K562 (cell line): ENCODE data around the gene KIF15. TPM values are rescaled to one million over a fixed set of nuclear protein-coding genes. Genes with fewer than 3 reads are reported as not detected.
A peak's percentile ranks its signal among the peaks of the same experiment; 100 is the strongest.

Experiments used
- CBX1 ChIP-seq: sonication (generic); IDR thresholded peaks from 2 replicates; pipeline ENCODE4 v1.6.1; 2016; ENCODE audit warnings: antibody characterized with exemption, low read depth, mild to moderate bottlenecking
- ELF4 ChIP-seq: fragments of 450-650 bp; formaldehyde crosslinking; IDR thresholded peaks from 2 replicates; pipeline ENCODE4 v1.4.0; 2022; ENCODE audit warnings: missing genetic modification characterization
- FOXJ3 ChIP-seq: sonication (generic); formaldehyde crosslinking; IDR thresholded peaks from 2 replicates; pipeline ENCODE4 v1.4.0; 2020; ENCODE audit warnings: mild to moderate bottlenecking, missing genetic modification reagents
- HLTF ChIP-seq: fragments of 450-650 bp; IDR thresholded peaks from 2 replicates; pipeline ENCODE4 v1.6.1; 2016
- MAZ ChIP-seq, 2 experiments: fragments of 450-650 bp in 1 of 2; sonication (generic) in 1 of 2; formaldehyde crosslinking; IDR thresholded peaks in 1 of 2; conservative IDR thresholded peaks in 1 of 2; 2 replicates each; pipeline versions ENCODE4 v1.4.0 to v1.5.0; 2020; ENCODE audit warnings: mild to moderate bottlenecking in 1 of 2, missing genetic modification reagents in 1 of 2
- MIER1 ChIP-seq: fragments of 450-650 bp; IDR thresholded peaks from 2 replicates; pipeline ENCODE4 v1.6.1; 2016; ENCODE audit warnings: antibody characterized with exemption, mild to moderate bottlenecking, low read depth
- NCOA4 ChIP-seq: fragments of 450-650 bp; IDR thresholded peaks from 2 replicates; pipeline ENCODE4 v1.6.1; 2018; ENCODE audit warnings: mild to moderate bottlenecking; ENCODE audit not compliant: partially characterized antibody
- RBM22 ChIP-seq: fragments of 200-400 bp; formaldehyde crosslinking; IDR thresholded peaks from 2 replicates; pipeline ENCODE4 v1.6.1; 2018; ENCODE audit warnings: low read length, low read depth; ENCODE audit not compliant: poor library complexity, severe bottlenecking
- RBM39 ChIP-seq: fragments of 200-400 bp; formaldehyde crosslinking; optimal IDR thresholded peaks from 2 replicates; pipeline ENCODE3; 2018; ENCODE audit warnings: low read depth, low read length
- SPI1 ChIP-seq: IDR thresholded peaks from 2 replicates; pipeline ENCODE4 v1.6.1; 2011; ENCODE audit warnings: low read depth, low read length, control low read depth, borderline replicate concordance
- ZC3H11A ChIP-seq: IDR thresholded peaks from 2 replicates; pipeline ENCODE4 v1.6.1; 2012; ENCODE audit warnings: low read depth, low read length, improper control_type of control experiment
- ZNF696 ChIP-seq: fragments of 250-450 bp; sonication (Bioruptor Pico); conservative IDR thresholded peaks from 2 replicates; pipeline ENCODE4 v1.4.0; 2020; ENCODE audit warnings: mild to moderate bottlenecking, moderate library complexity
- polyA plus RNA-seq, 8 experiments: library from polyadenylated mRNA; depleted of rRNA in 4 of 8; stranded (reverse) in 5 of 8; unstranded in 3 of 8; fragments of >200 nt; fragmentation: Nextera tagmentation in 2 of 8; fragmentation: Illumina TruSeq in 1 of 8; extraction: Ambion mirVana in 2 of 8; extraction: Trizol in 1 of 8; gene quantifications; 2 replicates each; pipeline versions ENCODE4 v1.2.1 to v1.2.3, GENCODE V29; 2011 to 2014; ENCODE audit warnings: inconsistent platforms in 1 of 8, missing spikeins in 1 of 8
- total RNA-seq, 7 experiments: library from RNA; depleted of rRNA in 6 of 7; stranded (reverse); fragments of >200 nt in 6 of 7; fragmentation: Illumina TruSeq in 2 of 7; extraction: Trizol in 2 of 7; gene quantifications; 2 replicates each; pipeline versions ENCODE4 v1.2.1 to v1.2.3, GENCODE V29; 2011 to 2021; ENCODE audit warnings: low replicate concordance in 1 of 7
- TF ChIP-seq, protein P1 (sequence below): sonication (generic); formaldehyde crosslinking; IDR thresholded peaks from 2 replicates; pipeline ENCODE4 v1.8.0; 2022; ENCODE audit warnings: mild to moderate bottlenecking, missing genetic modification reagents
- TF ChIP-seq, protein P2 (sequence below): fragments of 200-800 bp; sonication (Bioruptor generic); IDR thresholded peaks from 2 replicates; pipeline ENCODE4 v1.6.1; 2016; ENCODE audit warnings: missing genetic modification characterization, missing compliant biosample characterization
- TF ChIP-seq, protein P3 (sequence below): sonication (generic); formaldehyde crosslinking; IDR thresholded peaks from 2 replicates; pipeline ENCODE4 v1.8.0; 2022; ENCODE audit warnings: mild to moderate bottlenecking, missing genetic modification reagents
- TF ChIP-seq, protein P4 (sequence below): sonication (generic); formaldehyde crosslinking; IDR thresholded peaks from 2 replicates; pipeline ENCODE4 v1.5.0; 2020; ENCODE audit warnings: missing genetic modification reagents

KIF15 gene
- total and polyA plus RNA-seq, 9 of the 15 experiments (the other 6 are each of a cell fraction or from before 2014, with no cell fraction given): 9.0 to 45.9 (median 26.0) TPM

DNA sequence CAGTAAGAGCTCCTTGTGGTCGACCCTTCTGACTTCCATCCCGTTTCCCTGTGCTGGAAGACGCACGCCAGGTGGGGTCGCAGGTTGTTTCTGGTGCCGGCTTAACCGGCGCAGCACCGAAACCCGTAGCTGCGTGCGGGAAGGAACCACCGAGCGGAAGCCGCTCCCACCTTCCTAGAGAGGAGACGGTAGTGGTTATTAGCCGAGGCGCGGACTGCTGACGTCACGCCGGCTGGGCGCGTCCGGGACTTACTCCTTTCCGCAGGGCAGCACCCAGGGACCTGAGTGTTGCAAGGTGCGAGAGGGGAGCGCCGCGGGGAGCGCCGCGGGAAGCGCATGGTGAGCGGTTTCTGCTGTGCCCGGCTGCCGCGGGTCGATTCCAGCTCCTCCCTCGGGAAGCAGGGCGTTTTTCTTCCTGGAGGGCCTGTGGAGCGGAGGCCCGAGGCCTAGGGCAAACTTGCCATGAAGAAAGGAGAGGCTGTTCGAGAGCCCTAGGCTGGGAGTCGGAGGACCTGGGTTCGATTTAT, 32.1 kb upstream of the KIF15 start, which contains the start of gene ZNF501 (continued):
- TF ChIP-seq, protein P1, sequence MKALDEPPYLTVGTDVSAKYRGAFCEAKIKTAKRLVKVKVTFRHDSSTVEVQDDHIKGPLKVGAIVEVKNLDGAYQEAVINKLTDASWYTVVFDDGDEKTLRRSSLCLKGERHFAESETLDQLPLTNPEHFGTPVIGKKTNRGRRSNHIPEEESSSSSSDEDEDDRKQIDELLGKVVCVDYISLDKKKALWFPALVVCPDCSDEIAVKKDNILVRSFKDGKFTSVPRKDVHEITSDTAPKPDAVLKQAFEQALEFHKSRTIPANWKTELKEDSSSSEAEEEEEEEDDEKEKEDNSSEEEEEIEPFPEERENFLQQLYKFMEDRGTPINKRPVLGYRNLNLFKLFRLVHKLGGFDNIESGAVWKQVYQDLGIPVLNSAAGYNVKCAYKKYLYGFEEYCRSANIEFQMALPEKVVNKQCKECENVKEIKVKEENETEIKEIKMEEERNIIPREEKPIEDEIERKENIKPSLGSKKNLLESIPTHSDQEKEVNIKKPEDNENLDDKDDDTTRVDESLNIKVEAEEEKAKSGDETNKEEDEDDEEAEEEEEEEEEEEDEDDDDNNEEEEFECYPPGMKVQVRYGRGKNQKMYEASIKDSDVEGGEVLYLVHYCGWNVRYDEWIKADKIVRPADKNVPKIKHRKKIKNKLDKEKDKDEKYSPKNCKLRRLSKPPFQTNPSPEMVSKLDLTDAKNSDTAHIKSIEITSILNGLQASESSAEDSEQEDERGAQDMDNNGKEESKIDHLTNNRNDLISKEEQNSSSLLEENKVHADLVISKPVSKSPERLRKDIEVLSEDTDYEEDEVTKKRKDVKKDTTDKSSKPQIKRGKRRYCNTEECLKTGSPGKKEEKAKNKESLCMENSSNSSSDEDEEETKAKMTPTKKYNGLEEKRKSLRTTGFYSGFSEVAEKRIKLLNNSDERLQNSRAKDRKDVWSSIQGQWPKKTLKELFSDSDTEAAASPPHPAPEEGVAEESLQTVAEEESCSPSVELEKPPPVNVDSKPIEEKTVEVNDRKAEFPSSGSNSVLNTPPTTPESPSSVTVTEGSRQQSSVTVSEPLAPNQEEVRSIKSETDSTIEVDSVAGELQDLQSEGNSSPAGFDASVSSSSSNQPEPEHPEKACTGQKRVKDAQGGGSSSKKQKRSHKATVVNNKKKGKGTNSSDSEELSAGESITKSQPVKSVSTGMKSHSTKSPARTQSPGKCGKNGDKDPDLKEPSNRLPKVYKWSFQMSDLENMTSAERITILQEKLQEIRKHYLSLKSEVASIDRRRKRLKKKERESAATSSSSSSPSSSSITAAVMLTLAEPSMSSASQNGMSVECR (CRISPR knock-in tag): peak; percentile 65; the same call in 1 of the 2 replicates
- TF ChIP-seq ELF4 (CRISPR knock-in tag): no peak
- no peak for TF ChIP-seq NCOA4
- peak; percentile 68 for TF ChIP-seq RBM22
- TF ChIP-seq RBM39: no peak
- TF ChIP-seq HLTF: no peak
- TF ChIP-seq, protein P2, sequence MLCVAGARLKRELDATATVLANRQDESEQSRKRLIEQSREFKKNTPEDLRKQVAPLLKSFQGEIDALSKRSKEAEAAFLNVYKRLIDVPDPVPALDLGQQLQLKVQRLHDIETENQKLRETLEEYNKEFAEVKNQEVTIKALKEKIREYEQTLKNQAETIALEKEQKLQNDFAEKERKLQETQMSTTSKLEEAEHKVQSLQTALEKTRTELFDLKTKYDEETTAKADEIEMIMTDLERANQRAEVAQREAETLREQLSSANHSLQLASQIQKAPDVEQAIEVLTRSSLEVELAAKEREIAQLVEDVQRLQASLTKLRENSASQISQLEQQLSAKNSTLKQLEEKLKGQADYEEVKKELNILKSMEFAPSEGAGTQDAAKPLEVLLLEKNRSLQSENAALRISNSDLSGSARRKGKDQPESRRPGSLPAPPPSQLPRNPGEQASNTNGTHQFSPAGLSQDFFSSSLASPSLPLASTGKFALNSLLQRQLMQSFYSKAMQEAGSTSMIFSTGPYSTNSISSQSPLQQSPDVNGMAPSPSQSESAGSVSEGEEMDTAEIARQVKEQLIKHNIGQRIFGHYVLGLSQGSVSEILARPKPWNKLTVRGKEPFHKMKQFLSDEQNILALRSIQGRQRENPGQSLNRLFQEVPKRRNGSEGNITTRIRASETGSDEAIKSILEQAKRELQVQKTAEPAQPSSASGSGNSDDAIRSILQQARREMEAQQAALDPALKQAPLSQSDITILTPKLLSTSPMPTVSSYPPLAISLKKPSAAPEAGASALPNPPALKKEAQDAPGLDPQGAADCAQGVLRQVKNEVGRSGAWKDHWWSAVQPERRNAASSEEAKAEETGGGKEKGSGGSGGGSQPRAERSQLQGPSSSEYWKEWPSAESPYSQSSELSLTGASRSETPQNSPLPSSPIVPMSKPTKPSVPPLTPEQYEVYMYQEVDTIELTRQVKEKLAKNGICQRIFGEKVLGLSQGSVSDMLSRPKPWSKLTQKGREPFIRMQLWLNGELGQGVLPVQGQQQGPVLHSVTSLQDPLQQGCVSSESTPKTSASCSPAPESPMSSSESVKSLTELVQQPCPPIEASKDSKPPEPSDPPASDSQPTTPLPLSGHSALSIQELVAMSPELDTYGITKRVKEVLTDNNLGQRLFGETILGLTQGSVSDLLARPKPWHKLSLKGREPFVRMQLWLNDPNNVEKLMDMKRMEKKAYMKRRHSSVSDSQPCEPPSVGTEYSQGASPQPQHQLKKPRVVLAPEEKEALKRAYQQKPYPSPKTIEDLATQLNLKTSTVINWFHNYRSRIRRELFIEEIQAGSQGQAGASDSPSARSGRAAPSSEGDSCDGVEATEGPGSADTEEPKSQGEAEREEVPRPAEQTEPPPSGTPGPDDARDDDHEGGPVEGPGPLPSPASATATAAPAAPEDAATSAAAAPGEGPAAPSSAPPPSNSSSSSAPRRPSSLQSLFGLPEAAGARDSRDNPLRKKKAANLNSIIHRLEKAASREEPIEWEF (CRISPR knock-in tag): no peak
- TF ChIP-seq, protein P3, sequence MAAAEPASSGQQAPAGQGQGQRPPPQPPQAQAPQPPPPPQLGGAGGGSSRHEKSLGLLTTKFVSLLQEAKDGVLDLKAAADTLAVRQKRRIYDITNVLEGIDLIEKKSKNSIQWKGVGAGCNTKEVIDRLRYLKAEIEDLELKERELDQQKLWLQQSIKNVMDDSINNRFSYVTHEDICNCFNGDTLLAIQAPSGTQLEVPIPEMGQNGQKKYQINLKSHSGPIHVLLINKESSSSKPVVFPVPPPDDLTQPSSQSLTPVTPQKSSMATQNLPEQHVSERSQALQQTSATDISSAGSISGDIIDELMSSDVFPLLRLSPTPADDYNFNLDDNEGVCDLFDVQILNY (CRISPR knock-in tag): no peak
- TF ChIP-seq MAZ (CRISPR knock-in tag; conservative IDR thresholded peaks at IDR 0.05 in 1 of 2, IDR thresholded peaks at IDR 0.05 in 1 of 2): peak in 1 of 2 experiments; percentile 95
- TF ChIP-seq, protein P4, sequence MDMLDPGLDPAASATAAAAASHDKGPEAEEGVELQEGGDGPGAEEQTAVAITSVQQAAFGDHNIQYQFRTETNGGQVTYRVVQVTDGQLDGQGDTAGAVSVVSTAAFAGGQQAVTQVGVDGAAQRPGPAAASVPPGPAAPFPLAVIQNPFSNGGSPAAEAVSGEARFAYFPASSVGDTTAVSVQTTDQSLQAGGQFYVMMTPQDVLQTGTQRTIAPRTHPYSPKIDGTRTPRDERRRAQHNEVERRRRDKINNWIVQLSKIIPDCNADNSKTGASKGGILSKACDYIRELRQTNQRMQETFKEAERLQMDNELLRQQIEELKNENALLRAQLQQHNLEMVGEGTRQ (CRISPR knock-in tag): no peak
- TF ChIP-seq MIER1: no peak
- TF ChIP-seq SPI1: peak; percentile 52
- TF ChIP-seq ZNF696 (CRISPR knock-in tag): no peak
- TF ChIP-seq FOXJ3: no peak
- no peak for TF ChIP-seq ZC3H11A
- peak; percentile 98 for TF ChIP-seq CBX1
